Breast epithelium (tissue), 3 donors: Measurements from ENCODE around the gene DIMT1.

Source experiments
- CTCF ChIP-seq, 3 donors: fragments of 450-650 bp; IDR thresholded peaks; one replicate each; pipeline ENCODE4 v1.5.1; 2016 to 2017; ENCODE audit warnings: antibody characterized with exemption in 3 of 3, mild to moderate bottlenecking in 3 of 3, moderate library complexity in 3 of 3
- POLR2A ChIP-seq: fragments of 450-650 bp; IDR thresholded peaks from one replicate; pipeline ENCODE4 v1.6.1; 2016; ENCODE audit warnings: antibody characterized with exemption, mild to moderate bottlenecking, moderate library complexity
- POLR2AphosphoS5 ChIP-seq, 3 donors: sonication (generic); formaldehyde crosslinking; IDR thresholded peaks; one replicate each; pipeline ENCODE4 v1.6.1; 2017; ENCODE audit warnings: antibody characterized with exemption in 3 of 3

GRCh38 chr5:62421414-62421813 is 17.7 kb upstream of the DIMT1 start:
- TF ChIP-seq CTCF (IDR thresholded peaks at IDR 0.05), result no peak
- TF ChIP-seq POLR2AphosphoS5 (IDR thresholded peaks at IDR 0.05), result no peak
- no peak for TF ChIP-seq POLR2A
